NB4 (cell line): Measurements from ENCODE around the gene ME3.

Experiments
- DNase-seq: peaks from one replicate; pipeline ENCODE4 v3.0.0; 2010; ENCODE audit warnings: low read depth
- H3K4me3 ChIP-seq: one replicate; pipeline ENCODE4 v1.5.1; 2011; ENCODE audit warnings: mild to moderate bottlenecking, low read depth, low read length, moderate library complexity
- CTCF ChIP-seq: IDR thresholded peaks from one replicate; pipeline ENCODE4 v1.5.1; 2012; ENCODE audit warnings: low read depth, low read length
- MAX ChIP-seq: IDR thresholded peaks from 2 replicates; pipeline ENCODE4 v1.6.1; 2011; ENCODE audit warnings: low read depth, low read length
- MYC ChIP-seq: IDR thresholded peaks from 2 replicates; pipeline ENCODE4 v1.6.1; 2011; ENCODE audit warnings: low read depth, low read length
- POLR2A ChIP-seq: IDR thresholded peaks from 2 replicates; pipeline ENCODE4 v1.6.1; 2011; ENCODE audit warnings: mild to moderate bottlenecking; ENCODE audit not compliant: insufficient read length; ENCODE audit errors: extremely low read depth

The ME3 gene

GRCh38 chr11:86698639-86699038, 26.2 kb upstream of the ME3 start:
- no peak overlapping the region for H3K4me3 ChIP-seq

GRCh38 chr11:86696451-86696850, 24.0 kb upstream of the ME3 start:
- DNase-seq: no peak
- no peak overlapping the region for H3K4me3 ChIP-seq
- no peak for TF ChIP-seq MAX
- no peak for TF ChIP-seq POLR2A
- no peak for TF ChIP-seq CTCF

More at GRCh38 chr11:86698639-86699038, 26.2 kb upstream of the ME3 start:
- no peak for TF ChIP-seq POLR2A
- TF ChIP-seq MAX: no peak
- no peak for TF ChIP-seq MYC
- no peak for TF ChIP-seq CTCF
- no peak for DNase-seq

- DNase-seq: no peak
- H3K4me3 ChIP-seq: no peak overlapping the region
- TF ChIP-seq POLR2A (no peak), MAX (no peak), CTCF (no peak), MYC (no peak)
These were observed 23.6 kb upstream of the ME3 start for GRCh38 chr11:86696004-86696403.

- TF ChIP-seq CTCF (no peak), MAX (no peak), POLR2A (no peak), MYC (no peak)
- H3K4me3 ChIP-seq: no peak overlapping the region
- DNase-seq: no peak
These were observed 23.0 kb upstream of the ME3 start for GRCh38 chr11:86695373-86695772.

GRCh38 chr11:86693518-86693917, 21.1 kb upstream of the ME3 start:
- no peak for TF ChIP-seq CTCF
- TF ChIP-seq MAX: no peak
- TF ChIP-seq POLR2A: no peak
- TF ChIP-seq MYC: no peak
- no peak for DNase-seq
- no peak overlapping the region for H3K4me3 ChIP-seq

GRCh38 chr11:86692746-86693145, 20.3 kb upstream of the ME3 start:
- no peak for TF ChIP-seq MAX
- TF ChIP-seq CTCF: no peak
- TF ChIP-seq MYC: no peak
- no peak for TF ChIP-seq POLR2A
- no peak for DNase-seq
- no peak overlapping the region for H3K4me3 ChIP-seq
